NCI-H1105 (cell line): ENCODE measurements around the gene MAG.

ENCODE experiments used
- DNase-seq: peaks from one replicate; lab custom pipeline; 2025; lab: John Stamatoyannopoulos, UW

MAG gene

DNA sequence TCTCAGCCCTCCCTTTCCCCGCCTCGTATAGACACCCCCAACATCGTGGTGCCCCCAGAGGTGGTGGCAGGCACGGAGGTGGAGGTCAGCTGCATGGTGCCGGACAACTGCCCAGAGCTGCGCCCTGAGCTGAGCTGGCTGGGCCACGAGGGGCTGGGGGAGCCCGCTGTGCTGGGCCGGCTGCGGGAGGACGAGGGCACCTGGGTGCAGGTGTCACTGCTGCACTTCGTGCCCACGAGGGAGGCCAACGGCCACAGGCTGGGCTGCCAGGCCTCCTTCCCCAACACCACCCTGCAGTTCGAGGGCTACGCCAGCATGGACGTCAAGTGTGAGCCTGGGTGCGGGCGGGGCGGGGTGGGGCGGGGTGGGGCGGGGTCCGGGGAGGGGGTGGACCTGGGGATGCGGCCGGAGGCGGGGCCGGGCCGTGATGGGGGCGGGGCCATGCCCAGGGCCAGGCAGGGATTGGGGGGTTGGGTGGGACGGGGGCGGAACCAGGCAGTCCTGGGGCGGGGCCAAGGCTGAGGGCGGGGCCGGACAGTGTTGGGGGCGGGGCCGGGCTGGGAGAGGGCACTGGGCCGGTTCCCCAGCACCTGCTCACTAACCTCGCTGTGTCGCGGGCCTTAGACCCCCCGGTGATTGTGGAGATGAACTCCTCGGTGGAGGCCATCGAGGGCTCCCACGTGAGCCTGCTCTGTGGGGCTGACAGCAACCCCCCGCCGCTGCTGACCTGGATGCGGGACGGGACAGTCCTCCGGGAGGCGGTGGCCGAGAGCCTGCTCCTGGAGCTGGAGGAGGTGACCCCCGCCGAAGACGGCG, 7.8 kb downstream of the MAG start:
- DNase-seq = no peak

DNA sequence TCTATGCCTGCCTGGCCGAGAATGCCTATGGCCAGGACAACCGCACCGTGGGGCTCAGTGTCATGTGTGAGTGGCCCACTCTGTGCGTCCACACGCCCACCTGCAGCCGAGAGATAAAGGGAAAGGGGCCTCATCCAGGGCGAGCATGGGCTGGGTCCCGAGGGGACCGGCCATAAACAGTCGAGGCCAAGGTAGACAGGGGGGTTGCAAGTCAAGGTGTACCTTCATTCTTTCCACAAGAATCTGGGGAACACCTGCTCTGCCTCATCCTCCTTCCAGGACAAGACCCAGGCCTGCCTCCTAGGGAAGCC, 8.3 kb downstream of the MAG start:
- DNase-seq = no peak

DNA sequence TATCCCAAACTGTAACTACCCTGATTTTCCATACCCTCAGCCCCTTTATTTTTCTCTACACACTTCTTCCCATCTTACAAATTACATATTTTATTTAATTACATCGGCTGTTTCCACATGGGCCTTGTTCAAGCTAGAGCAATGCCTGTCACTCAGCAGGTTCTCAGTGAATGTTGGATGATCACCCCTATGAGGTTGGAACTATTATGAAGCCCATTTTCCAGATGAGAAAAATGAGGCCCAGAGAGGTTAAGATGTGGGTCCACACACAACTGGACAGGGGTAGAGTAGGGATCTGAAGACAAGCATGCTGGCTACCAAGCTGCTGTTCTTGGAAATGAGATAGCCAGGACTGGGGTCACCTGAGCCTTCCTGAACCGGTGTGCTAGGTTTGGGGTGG, 10.0 kb downstream of the MAG start:
- DNase-seq = no peak

DNA sequence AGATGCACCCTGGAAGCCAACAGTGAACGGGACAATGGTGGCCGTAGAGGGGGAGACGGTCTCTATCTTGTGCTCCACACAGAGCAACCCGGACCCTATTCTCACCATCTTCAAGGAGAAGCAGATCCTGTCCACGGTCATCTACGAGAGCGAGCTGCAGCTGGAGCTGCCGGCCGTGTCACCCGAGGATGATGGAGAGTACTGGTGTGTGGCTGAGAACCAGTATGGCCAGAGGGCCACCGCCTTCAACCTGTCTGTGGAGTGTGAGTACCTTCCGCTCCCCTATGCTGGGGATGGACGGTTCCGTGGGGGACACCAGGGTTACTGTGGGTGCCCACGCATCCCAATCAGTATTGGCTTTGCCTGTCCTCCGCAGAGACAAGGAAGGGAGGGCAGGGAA, 10.5 kb downstream of the MAG start:
- no peak for DNase-seq

DNA sequence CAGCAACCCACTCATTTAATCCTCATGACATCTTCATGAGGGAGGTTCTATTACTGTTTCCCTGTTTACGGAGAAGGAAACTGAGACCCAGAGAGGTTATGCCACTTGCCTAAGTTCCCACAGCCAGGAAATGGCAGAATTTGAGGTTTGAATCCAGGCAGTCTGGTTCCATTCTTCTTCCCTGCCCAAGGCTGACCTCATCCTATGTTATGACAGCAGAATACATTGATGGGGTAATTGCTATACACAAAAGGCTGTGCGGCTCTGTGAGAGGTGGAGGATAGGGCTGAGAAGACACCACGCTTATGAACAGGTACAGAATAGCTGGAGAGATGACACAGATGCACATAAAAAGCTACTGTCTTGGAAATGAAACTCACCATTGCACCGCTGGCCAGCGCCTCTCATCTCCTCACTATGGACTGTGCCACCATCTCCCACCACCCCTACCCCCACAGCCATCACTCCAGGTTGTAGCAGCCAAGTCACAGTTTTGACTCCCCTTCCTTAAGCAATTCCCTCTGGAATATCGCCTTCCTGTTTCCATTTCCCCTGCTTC, 11.5 kb downstream of the MAG start:
- DNase-seq = no peak

DNA sequence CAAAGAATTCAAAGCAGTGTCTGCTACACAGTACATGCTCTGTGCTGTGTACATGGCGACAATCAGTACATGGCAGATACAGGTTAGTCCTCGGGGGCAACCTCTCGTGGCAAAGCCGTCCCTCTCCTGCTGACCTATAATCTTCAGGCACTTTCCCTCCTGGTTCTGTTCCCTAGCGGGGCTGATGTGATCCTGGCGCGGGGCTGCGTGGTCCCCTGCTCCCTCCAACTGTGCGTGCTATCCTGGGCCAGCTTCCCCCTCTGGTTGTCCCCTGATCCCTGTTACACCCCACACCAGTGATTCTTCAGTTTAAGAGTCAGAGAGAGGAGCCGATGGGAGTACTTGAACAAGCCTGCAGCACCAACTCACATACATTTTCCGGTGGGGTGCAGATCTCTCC, 12.1 kb downstream of the MAG start:
- DNase-seq = no peak

DNA sequence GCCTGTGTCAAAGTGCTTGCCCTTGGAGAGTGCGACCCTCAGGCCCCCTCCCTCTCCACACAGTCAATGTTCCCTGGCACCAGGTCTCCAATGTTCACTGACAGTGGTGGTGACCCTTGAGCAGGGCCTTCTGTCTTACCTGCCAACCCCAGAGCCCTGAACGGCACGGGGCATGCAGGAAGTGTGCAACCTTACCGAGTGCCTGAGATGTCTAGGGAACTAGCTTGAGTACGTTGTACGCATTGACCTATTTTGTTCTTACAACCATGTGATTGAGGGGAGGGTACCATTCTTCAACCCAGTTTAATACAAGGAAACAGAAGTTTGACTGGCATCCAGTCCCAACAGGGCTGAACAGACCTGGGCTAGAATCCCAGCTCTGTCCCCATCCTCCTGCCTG, 13.2 kb downstream of the MAG start:
- DNase-seq = no peak

DNA sequence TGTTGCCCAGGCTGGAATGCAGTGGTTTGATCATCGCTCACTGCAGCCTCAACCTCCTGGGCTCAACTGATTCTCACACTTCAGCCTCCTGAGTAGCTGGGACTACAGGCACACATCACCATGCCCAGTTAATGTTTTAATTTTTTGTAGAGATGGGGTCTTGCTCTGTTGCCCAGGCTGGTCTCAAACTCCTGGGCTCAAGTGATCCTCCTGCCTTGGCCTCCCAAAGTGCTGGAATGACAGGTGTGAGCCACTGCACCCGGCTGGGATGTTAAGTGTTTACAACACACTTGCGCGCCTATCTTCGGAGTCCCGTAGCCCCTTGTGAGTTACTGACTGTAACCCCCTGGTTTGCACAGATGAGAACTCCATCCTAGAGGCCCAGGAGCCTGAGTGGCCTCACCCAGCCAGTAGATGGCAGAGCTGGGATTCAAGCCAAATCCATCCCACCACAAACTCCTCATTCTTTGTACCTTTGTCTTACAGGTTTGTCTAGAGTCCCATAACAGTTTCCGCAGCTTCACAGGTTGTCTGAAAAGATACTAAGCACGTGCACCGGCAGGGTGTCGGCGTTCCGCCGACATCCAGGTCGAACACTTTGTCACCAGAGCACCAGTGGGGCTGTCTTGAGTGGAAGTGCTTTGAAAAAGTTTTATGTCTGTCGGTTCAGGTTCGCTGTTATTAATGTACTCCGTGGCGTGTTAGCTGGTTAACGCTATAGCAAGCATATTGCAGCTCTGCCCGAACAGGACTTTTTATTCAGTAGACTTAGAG, 14.7 kb downstream of the MAG start:
- DNase-seq = no peak

DNA sequence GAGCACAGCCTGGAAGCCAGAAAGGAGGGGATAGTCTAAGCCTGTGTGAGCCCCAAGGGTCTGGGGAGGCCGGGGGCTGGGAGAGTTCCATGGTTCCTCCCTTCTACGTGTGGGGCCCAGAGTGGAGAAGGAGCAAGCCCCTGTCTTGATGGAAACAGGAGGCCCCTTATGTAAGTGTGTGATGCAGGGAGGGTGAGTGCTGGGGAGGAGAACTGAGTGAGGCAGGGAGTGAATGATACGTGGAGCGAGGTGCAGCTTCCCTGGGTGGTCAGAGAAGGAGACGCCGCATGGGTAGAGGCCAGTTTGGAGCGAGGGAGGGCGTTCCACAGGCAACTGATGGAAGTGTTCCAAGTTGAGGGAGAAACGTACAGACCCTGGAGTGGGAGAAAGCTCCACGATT, 16.0 kb downstream of the MAG start:
- DNase-seq = no peak

DNA sequence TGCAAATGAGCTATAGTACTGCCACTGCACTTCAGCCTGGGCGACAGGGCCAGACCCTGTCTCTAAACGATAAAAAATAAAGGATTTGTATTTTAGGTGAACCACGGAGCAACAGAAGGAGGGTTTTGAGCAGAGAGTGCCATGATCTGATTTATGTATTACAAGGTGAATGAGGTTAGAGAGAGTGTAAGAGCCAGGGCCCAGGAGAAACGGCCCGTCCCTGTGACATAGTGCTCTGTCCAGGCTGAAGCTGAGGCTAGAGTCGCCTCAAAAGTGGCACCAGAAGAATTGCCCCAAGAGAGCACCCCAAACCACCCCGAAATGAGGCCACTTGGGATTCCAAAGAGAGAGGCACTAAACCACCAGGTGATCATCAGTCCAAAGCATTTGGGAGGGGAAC, 16.9 kb downstream of the MAG start:
- DNase-seq = no peak

DNA sequence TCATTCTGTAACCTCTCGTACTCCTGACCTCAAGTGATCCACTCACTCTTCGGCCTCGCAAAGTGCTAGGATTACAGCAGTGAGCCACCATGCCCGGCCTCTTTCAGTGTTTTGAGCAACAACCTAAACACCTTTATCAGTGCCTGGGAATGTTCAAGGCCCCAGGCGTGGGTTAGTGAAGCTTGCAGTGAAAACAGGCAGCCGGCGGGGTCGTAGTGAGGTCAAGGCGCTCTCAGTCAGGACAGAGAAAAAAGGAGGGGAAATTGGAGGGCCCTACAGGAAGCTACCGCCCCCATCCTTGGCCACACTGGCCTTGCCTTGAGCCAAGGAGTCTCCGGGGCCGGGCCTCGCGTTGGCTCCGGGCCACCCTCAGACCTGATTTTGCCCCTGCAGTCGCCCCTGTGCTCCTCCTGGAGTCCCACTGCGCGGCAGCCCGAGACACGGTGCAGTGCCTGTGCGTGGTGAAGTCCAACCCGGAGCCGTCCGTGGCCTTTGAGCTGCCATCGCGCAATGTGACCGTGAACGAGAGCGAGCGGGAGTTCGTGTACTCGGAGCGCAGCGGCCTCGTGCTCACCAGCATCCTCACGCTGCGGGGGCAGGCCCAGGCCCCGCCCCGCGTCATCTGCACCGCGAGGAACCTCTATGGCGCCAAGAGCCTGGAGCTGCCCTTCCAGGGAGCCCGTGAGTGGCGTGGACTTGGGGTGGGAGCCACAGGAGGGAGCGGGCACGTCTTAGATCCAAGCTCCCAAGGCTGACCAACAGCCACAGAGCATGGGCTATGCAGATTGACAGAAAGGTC, 17.7 kb downstream of the MAG start:
- DNase-seq = no peak

DNA sequence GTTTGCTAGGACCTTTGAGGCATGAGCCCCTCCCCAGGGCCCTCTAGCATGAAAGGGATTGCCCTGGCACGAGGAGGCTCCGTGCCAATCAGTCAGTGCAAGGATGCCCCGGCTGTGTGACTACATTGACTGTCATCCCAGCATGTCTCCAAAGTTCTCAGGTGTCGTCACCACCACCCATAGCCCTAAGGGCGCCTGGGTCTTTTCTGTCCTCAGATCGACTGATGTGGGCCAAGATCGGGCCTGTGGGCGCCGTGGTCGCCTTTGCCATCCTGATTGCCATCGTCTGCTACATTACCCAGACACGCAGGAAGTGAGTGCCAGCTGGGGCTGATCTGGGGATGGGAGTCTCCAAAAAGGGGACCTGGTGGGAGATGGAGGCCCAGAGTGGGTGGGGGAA, 18.4 kb downstream of the MAG start:
- DNase-seq = no peak

DNA sequence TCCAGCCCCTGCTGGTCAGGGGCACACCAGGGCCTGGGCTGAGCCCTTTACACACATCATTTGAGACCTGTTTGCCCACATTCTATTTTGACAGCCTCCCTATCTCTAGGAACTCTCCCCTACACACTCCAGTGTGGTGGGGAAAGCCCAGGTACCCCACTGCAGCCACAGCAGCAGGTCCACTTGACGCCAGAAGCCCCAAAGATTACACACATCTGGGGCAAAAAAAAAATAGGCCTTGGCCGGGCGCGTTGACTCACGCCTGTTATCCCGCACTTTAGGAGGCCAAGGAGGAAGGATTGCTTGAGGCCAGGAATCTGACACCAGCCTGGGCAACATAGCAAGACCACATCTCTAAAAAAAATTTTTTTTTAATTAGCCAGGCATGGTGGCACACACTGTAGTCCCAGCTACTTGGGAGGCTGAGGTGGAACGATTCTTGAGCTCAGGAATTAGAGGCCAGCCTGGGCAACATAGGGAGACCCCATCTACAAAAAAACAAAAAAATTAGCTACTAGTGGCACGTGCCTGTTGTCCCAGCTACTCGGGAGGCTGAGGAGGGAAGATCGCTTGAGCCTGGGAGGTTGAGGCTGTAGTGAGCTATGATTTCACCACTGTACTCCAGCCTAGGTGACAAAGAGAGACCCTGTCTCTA, 19.0 kb downstream of the MAG start:
- DNase-seq = no peak

DNA sequence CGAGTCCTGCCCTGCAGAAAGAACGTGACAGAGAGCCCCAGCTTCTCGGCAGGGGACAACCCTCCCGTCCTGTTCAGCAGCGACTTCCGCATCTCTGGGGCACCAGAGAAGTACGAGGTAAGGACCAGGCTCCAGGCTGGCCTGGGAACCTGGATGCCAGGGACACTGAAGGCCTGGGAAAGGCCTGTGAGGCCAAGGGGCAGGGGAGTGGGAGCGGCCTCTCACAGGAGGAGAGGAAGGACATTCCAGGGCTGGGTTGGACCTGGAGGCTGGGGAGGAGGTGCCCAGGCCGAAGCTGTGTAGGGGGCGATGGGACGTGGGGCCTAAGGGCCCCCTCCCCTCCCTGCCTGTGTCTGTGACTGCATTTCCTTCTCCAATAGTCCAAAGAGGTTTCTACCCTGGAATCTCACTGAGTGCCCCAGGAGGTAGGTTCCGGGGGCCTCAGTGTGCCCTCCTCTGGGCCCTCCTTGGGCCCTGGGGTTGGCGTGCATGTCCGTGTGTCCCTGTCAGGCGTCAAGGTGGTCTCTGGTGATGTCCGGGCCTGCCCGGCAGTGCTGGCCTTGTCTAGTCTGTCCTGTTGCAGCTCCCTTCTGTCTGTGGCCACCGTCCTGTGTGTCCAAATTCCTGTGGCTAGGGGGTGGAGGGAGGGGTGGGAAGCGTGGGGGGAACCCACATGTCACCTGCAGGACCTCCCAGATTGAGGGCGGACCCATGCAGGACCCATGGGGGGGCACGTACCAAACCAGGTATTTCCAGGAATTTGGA, 20.1 kb downstream of the MAG start:
- no peak for DNase-seq

DNA sequence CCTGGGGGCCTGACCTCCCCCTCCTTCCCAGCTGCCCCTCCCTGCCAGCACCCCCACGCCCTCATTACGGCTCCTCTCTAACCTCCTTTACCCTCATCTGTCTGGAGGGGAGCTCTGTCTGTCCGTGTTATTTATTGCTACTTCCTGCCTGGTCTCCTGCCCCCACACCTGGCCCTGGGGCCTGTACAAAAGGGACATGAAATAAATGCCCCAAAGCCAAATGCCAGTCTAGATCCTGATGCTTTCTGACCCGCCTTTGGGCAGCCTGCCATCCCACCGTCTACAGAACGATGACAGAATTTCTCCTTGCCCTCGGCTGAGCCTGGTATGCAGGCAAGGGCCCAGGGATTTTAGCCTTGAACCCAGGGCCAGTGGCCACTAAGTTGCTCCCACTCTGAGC, 21.6 kb downstream of the MAG start:
- DNase-seq = no peak

DNA sequence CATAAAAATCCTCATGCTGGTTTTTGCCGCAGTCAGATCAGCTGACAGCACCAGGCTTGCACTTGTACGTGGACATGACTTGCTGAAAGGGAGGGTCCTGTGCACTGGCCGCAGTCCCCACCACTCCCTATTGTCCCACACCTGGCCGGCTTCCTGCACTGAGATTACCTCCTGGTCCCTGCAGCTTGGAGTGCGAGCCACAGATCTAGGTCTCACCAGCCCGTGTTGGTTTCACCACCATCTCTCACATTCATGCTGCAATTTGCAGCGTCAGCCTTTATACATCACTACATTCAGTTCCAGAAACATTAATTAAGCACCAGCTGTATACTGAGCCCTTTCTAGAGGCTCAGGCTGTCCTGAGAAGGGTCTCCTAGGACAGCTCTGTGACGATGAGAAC, 22.1 kb downstream of the MAG start:
- no peak for DNase-seq

DNA sequence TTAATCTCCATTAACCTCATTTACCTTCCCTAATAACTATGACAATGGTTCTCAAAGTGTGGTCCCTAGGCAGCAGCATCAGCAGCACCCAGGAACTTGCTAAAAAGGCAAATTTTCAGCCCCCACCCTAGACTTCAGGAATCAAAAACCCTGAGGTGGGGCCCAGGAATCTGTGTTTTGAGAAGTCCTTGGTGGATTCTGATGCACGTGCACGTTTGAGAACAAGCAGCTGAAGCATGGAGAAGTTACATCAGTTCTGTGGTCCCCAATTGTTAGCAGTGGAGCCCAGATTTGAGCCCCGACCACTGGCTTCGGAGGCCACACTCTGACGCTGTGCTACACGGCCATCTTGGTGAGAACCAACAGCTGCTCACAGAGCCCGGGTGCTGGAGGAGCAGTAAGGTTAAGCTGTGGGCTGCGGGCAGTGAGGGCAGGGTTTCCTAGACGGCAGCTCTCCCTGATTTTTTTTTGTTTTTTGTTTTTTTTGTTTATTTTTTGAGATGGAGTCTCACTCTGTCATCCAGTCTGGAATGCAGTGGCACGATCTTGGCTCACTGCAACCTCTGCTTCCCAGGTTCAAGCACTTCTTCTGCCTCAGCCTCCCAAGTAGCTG, 23.0 kb downstream of the MAG start:
- DNase-seq = no peak

DNA sequence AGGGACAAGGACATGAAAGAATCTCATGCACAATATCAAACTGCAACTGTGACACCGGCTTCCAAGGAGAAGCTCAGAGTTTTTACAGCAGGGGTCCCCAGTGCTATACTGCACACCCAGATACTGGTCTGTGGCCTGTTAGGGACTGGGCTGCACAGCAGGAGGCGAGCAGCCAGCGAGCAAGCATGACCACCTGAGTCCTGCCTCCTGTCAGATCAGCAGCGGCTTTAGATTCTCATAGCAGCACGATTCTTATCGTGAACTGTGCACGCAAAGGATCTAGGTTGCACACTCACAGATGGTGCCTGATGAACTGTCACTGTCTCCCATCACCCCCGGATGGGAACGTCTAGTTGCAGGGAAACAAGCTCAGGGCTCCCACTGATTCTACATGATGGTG, 23.9 kb downstream of the MAG start:
- DNase-seq = no peak

DNA sequence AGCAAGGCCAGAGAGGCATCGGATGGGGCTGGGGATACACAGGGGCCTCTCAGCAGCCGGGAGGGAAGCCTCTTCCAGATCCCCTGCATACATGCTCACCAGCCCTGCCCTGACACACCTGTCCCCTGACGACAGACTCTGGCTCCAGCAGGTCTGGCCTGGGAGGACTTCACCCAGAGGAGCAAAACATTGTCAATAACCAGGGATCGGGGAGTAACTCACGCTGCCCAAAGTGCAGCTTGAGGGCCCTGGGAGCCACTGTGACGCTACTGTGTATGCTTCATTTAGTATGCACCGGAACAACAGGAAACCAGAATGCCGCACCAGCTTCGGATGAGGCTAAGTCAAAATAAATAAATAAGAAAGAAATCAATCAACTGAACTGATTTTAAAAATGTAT, 24.6 kb downstream of the MAG start:
- DNase-seq = no peak

DNA sequence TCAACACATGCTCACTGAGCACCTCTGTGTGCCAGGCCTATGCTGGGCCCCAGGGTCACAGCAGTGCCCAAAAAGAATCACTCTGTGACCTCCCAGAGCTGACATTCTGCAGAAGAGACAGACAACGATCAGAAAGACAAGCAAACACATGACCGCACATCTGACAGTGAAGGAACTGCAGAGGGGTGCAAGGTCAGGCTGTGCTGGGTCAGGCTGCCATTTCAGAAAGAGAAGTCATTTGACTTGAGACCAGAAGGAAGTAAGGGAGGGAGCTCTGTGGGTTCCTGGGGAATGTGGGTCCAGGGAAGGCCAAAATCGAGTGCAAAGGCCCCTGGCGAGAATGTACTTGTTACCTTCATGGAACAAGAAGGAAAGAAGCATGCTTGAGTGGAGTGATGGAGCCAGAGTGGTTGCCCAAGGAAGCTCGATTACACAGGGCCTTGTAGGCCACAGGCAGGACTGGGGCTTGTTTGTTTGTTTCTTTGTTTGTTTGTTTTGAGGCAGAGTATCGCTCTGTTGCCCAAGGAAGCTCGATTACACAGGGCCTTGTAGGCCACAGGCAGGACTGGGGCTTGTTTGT, 25.6 kb downstream of the MAG start:
- no peak for DNase-seq
